CD4-positive, alpha-beta T cell (primary cell): Measurements from ENCODE around the gene TUT4. TPM values are rescaled to one million over a fixed set of nuclear protein-coding genes. Genes with fewer than 3 reads are reported as not detected.

Experiments
- ATAC-seq: fragments of 200-7000 bp; cut with Tn5 transposase; one replicate; pipeline ENCODE4 v1.10.0; 2022; ENCODE audit warnings: mild to moderate bottlenecking; ENCODE audit not compliant: poor library complexity
- CTCF ChIA-PET: fragments of 350-600 bp; sonication (Branson Sonifier 250); formaldehyde crosslinking; loops from one replicate; lab custom pipeline; 2021; ENCODE audit warnings: antibody characterized with exemption, inconsistent platforms; lab: Charles Lee
- POLR2A ChIA-PET: fragments of 350-600 bp; sonication (Branson Sonifier 250); formaldehyde crosslinking; loops from one replicate; lab custom pipeline; 2021; ENCODE audit warnings: antibody characterized with exemption, inconsistent platforms; lab: Charles Lee
- DNase-seq, 14 experiments: peaks; one replicate each; pipeline ENCODE4 v3.0.0-alpha.2; 2013 to 2020; ENCODE audit warnings: mixed read lengths in 2 of 14
- H3K27ac ChIP-seq, 2 donors: one replicate each; pipeline versions ENCODE4 v1.5.1 to v1.7.0; 2013; ENCODE audit warnings: low read length in 2 of 2, low read depth in 1 of 2, mild to moderate bottlenecking in 1 of 2
- H3K27me3 ChIP-seq, 2 experiments: 1 replicate in 1 of 2; 2 replicates in 1 of 2; pipeline versions ENCODE4 v1.6.1 to v1.7.0; 2013; ENCODE audit warnings: low read length in 2 of 2, control low read depth in 1 of 2, mild to moderate bottlenecking in 1 of 2, moderate library complexity in 1 of 2; ENCODE audit not compliant: insufficient read depth in 2 of 2, control insufficient read depth in 1 of 2
- H3K36me3 ChIP-seq: one replicate; pipeline ENCODE4 v1.6.1; 2013; ENCODE audit warnings: low read length, control low read depth; ENCODE audit not compliant: insufficient read depth
- H3K4me1 ChIP-seq: one replicate; pipeline ENCODE4 v1.6.1; 2013; ENCODE audit warnings: low read length, control low read depth; ENCODE audit not compliant: insufficient read depth
- H3K4me3 ChIP-seq: one replicate; pipeline ENCODE4 v1.5.1; 2013; ENCODE audit warnings: mild to moderate bottlenecking, low read length, moderate library complexity
- H3K9me3 ChIP-seq, 2 experiments: 1 replicate in 1 of 2; 2 replicates in 1 of 2; pipeline versions ENCODE4 v1.6.1 to v1.7.0; 2013; ENCODE audit warnings: low read length in 2 of 2, mild to moderate bottlenecking in 2 of 2, control low read depth in 1 of 2, moderate library complexity in 1 of 2; ENCODE audit not compliant: control insufficient read depth in 1 of 2, insufficient read depth in 1 of 2
- H3K27ac Mint-ChIP-seq: one replicate; pipeline ENCODE4 v1.8.0; 2020; ENCODE audit warnings: mixed read lengths
- H3K27me3 Mint-ChIP-seq: one replicate; pipeline ENCODE4 v1.8.0; 2021; ENCODE audit warnings: mixed read lengths
- H3K36me3 Mint-ChIP-seq: one replicate; pipeline ENCODE4 v1.8.0; 2021; ENCODE audit warnings: low read depth, mixed read lengths
- H3K4me1 Mint-ChIP-seq: one replicate; pipeline ENCODE4 v1.8.0; 2021; ENCODE audit warnings: low read depth, mixed read lengths
- H3K4me3 Mint-ChIP-seq: one replicate; pipeline ENCODE4 v1.8.0; 2020; ENCODE audit warnings: mild to moderate bottlenecking, mixed read lengths
- H3K9me3 Mint-ChIP-seq: one replicate; pipeline ENCODE4 v1.8.0; 2020; ENCODE audit warnings: mixed read lengths
- CTCF ChIP-seq: fragments of 200-600 bp; IDR thresholded peaks from one replicate; pipeline ENCODE4 v1.8.0; 2022; ENCODE audit warnings: antibody characterized with exemption, mild to moderate bottlenecking
- intact Hi-C, 2 experiments: fragments of 100-400 bp; cut with DNase I in 1 of 2; cut with micrococcal nuclease in 1 of 2; formaldehyde crosslinking; loops; one replicate each; pipeline versions ENCODE4 v1.15.1 to v1.9.0; 2023 to 2025; cut with DNase I, micrococcal nuclease
- total RNA-seq, 174 experiments: library from RNA in 2 of 174; stranded (reverse) in 2 of 174; gene quantifications; one replicate each; pipeline ENCODE4 v1.2.3 and lab custom pipeline; 2021 to 2026

The TUT4 gene
- total RNA-seq, 2 experiments from 2014 or later: 141 to 147 TPM

- Mint-ChIP-seq H3K36me3 (peaks cover 83% of the 10 kb centered on the region), H3K27ac (no peak overlapping the region)
These were observed 139.4 kb downstream of the TUT4 start for GRCh38 chr1:52413410-52413989.

GRCh38 chr1:52404975-52405338 lies 147.9 kb downstream of the TUT4 start:
- Mint-ChIP-seq H3K27ac (peak overlapping the region; percentile 99), H3K36me3 (peaks cover 48% of the 10 kb centered on the region), H3K9me3 (no peaks in the 10 kb centered on the region), H3K4me1 (peaks cover 48% of the 10 kb centered on the region), H3K27me3 (no peaks in the 10 kb centered on the region), H3K4me3 (peak overlapping the region; percentile 98)
- ATAC-seq (no peak), DNase-seq (no peak)
- Histone ChIP-seq H3K9me3 (no peaks in the 10 kb centered on the region), H3K36me3 (peaks cover 33% of the 10 kb centered on the region), H3K27ac (peak overlapping the region; percentile 88 to 89), H3K27me3 (no peaks in the 10 kb centered on the region), H3K4me1 (peaks cover 13% of the 10 kb centered on the region), H3K4me3 (peak overlapping the region; percentile 62)
- ChIA-PET CTCF (interaction anchor here (0.6 to 3.1 kb wide), 7 partner anchors 15 to 281 kb away, joined by 3 to 35 read pairs (median 6); partner anchors contain the start of gene CC2D1B), POLR2A (interaction anchor here (0.9 to 3.3 kb wide), 23 partner anchors 8 to 1540 kb away, joined by 3 to 72 read pairs (median 6); partner anchors contain the start of genes BTF3L4, CC2D1B, IFT25 and KTI12)
- TF ChIP-seq CTCF: no peak
- intact Hi-C loops: loop anchor here (1.0 to 10.0 kb wide), 7 partner anchors 14 to 520 kb away; partner anchors contain the start of genes BTF3L4 (in 1 of the 2), ECHDC2 (in 1 of the 2), SCP2 (in 1 of the 2) and TXNDC12 (in 1 of the 2)

More at GRCh38 chr1:52413410-52413989, 139.4 kb downstream of the TUT4 start:
- no peaks in the 10 kb centered on the region for H3K27me3 ChIP-seq
- Mint-ChIP-seq H3K27me3 (no peaks in the 10 kb centered on the region), H3K4me3 (no peak overlapping the region), H3K4me1 (peaks cover 20% of the 10 kb centered on the region), H3K9me3 (no peaks in the 10 kb centered on the region)
- H3K9me3 ChIP-seq: no peaks in the 10 kb centered on the region
- intact Hi-C loops: no loop called here
- ChIA-PET CTCF (interaction anchor here (1.1 kb wide), 1 partner anchor 14 kb away, joined by 3 read pairs; no protein-coding TSS in a partner anchor), POLR2A (interaction anchor here (1.6 kb wide), 1 partner anchor 9 kb away, joined by 9 read pairs; the partner anchor contains the start of genes ORC1 and PRPF38A)
- DNase-seq (no peak), ATAC-seq (no peak)
- peaks cover 98% of the 10 kb centered on the region for H3K36me3 ChIP-seq
- H3K4me3 ChIP-seq: no peak overlapping the region
- TF ChIP-seq CTCF: no peak
- H3K4me1 ChIP-seq: no peaks in the 10 kb centered on the region
- no peak overlapping the region for H3K27ac ChIP-seq

- no peaks in the 10 kb centered on the region for H3K27me3 ChIP-seq
- DNase-seq (peak; percentile 94 to 100 (median 97)), ATAC-seq (peak; percentile 89)
- H3K36me3 Mint-ChIP-seq: peaks cover 47% of the 10 kb centered on the region
- H3K27me3 Mint-ChIP-seq: no peaks in the 10 kb centered on the region
- ChIA-PET CTCF (interaction anchor here (0.7 to 3.1 kb wide), 11 partner anchors 14 to 371 kb away, joined by 3 to 35 read pairs (median 5); partner anchors contain the start of genes CC2D1B, KTI12, SHISAL2A and TUT4), POLR2A (interaction anchor here (0.7 to 3.3 kb wide), 29 partner anchors 9 to 1541 kb away, joined by 3 to 72 read pairs (median 5); partner anchors contain the start of genes BTF3L4, CC2D1B, ECHDC2 and IFT25)
- H3K4me3 ChIP-seq: peak within 1 kb of the TSS; percentile 62
- intact Hi-C loops: loop anchor here (1.0 to 10.0 kb wide), 7 partner anchors 14 to 520 kb away; partner anchors contain the start of genes BTF3L4 (in 1 of the 2), ECHDC2 (in 1 of the 2), SCP2 (in 1 of the 2) and TXNDC12 (in 1 of the 2)
- H3K4me1 Mint-ChIP-seq: peaks cover 48% of the 10 kb centered on the region
- peaks cover 13% of the 10 kb centered on the region for H3K4me1 ChIP-seq
- H3K9me3 Mint-ChIP-seq: no peaks in the 10 kb centered on the region
- peak within 1 kb of the TSS; percentile 88 to 89 for H3K27ac ChIP-seq
- H3K4me3 Mint-ChIP-seq: peak within 1 kb of the TSS; percentile 98
- peak within 1 kb of the TSS; percentile 99 for H3K27ac Mint-ChIP-seq
- no peaks in the 10 kb centered on the region for H3K9me3 ChIP-seq
- TF ChIP-seq CTCF: peak; percentile 34
- H3K36me3 ChIP-seq: peaks cover 28% of the 10 kb centered on the region
These were observed 148.5 kb downstream of the TUT4 start, which contains the start of the genes ORC1 and PRPF38A for GRCh38 chr1:52404116-52404974. Gene ORC1 (minus strand): TSS chr1:52404423. CDS start chr1:52402223, 2,200 bp downstream. Gene PRPF38A (plus strand): TSS chr1:52404602. CDS start chr1:52404750, 148 bp downstream.
